Activated CD8-positive, alpha-beta memory T cell treated with anti-CD3 and anti-CD28 coated beads for 4 hours (primary cell): ENCODE data around the gene MLIP.

Experiments used
- DNase-seq, 2 donors: peaks; one replicate each; pipeline ENCODE4 v3.0.0-alpha.2; 2020; ENCODE audit warnings: low read depth in 2 of 2

Gene MLIP

DNA sequence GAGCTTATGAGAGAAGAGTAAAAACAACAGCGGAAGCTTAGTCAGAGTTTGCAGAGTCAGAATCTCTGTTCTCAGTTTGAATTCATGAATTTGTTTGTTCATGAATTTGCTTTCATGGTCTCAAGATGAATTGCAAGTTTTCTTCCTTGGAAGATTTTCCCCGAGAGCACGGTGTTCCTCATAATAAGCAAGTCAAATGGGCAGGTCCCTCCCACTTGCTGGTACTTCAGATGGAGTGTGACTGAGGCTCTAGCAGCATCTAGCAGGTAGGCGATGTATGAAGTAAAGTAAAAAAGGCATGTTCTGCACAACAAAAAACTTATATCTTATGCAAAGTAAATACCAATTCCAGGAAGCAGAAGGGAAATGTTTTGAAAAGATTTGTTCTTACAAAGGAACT lies 15.5 kb upstream of the MLIP start:
- no peak for DNase-seq

DNA sequence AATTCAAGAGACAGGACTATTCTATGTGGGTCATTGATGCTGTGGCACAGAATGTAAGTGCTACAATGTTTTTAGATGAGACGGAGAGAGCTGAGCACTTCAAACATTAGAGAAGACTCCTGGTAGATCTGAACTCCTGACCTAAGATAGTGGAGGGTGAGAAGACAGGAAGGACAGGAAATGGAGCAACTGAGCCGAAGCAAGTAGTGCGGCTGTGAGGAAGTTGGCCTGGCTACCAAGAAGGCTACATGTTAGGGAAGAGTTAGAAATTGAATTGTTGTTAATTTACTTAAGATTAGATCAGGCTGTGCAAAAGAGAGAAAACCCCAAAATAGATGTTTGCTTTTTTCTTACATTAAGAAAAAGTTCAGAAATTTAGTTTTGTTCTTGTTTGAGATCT lies 14.4 kb upstream of the MLIP start:
- no peak for DNase-seq

DNA sequence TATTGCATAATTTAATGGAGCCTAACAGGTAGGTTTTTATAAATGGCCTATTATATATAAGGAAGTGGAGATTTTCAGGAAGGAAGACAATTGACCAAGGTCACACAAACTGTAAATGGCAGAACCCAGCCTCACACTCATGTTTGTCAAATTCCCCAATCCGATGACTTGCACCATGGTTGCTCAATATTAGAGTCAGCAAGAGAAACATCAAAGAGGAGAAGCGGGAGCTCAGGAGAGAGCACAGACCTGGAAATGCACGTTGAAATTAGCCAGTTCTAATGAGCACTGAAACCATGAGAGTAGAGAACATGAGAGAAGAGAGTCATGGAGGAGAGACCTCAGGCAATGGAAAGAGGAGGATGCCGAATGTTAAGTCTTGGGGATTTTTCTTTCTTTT lies 13.5 kb upstream of the MLIP start:
- no peak for DNase-seq

DNA sequence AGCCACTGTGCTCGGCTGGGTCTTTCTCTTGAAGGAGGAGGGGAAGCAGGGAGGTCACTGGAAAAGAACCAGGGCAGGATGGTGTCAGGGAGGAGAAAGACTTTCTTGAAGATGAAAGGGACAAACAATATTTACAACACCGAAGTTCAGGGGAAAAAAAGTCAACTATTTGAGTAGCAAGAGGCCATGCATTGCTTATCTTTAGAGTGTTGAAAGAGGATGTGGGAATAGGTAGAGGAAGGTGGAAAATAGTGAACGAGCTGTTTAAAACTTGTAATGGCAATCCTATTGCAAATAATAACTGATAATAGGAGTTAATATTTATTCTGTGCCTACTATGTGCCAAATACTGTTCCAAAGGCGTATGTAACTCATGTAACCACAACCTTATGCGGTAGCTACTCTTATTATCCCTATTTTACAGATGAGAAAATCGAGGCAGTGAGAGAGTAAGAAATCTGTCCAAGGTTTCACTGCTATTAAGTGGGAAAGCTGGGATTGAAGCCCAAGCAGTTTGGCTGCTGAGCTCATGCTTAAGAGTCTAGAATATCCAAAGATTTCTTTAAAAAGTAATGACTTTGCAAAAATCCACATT lies 12.7 kb upstream of the MLIP start:
- DNase-seq: no peak

DNA sequence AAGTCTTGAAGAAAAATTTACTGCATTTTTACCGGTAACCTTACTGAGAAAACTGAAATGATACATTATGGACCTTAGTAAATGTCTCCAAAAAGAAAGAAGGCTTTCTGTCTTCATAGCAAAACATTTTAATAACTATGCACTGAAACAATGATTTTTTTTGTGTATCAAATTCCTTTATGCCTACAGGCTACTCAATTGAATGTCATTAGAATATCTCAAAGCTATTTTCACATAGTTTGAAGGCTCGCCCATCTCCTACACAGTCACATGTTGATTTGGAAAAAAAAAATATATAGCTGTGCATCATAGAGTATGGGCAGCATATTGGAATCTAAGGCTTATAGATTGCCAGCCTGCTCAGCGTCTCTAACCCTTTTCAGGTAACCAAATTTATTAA lies 12.0 kb upstream of the MLIP start:
- no peak for DNase-seq

DNA sequence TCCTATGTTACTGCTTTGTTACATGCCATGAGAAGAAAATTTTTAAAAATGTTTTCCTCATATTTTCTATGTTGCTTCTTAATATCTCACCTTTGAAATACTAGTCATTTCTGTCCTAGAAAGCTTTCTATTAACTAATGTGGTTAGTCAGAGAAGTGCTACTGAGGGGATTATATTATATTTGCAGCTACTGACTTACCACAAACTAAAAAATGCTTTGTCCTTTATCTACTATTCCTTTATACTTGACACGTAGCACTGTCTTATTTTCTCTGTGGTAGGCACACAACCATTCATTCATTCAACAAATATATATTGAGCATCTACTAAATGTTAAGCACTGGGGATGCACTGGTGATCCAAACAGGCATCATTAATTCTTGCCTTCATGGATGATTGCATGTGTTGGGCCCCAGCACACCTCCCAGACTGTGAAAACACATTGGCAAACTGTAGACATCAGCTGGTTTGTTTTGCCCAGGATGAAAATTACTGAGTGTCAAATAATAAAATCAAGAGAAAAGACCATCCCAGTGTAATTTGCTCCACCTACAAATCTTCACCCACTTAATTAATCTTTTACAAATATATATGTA lies 10.7 kb upstream of the MLIP start:
- no peak for DNase-seq

DNA sequence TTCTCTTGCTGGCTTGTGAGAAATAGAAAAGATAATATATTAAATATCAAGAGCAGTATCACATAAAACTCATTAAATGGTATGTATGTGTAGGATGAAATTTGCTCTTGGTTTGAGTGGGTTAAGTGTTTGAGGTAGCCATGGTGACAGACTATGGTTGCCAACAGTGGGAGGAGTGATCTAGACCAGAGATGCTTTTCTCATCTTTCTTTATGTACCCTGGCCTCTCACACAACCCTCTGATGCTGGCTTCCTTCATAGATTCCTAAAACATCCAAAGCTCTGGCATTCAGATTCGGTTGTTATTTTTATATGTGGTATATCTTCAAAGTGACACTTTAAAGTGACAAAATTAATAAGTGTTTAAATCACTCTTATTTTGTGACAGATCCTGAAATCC lies 9.0 kb upstream of the MLIP start:
- no peak for DNase-seq

DNA sequence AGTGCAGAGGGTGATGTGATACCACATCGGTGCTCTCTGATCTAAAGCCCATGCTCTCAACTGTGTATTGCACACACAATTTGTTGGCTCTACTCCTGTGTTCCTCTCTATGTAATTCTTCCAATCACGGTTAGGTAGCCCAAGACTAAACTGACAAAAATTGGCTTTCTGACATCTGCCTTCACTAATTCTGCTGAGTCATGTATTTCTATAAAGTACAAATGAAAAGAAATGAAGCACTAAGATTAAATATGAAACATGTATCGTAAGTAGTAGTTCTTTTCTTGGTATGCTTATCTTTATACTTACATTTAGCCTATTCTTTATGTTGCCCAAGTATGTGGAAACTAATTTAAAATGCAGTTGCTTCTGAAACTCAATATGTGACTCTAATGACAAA lies 7.7 kb upstream of the MLIP start:
- no peak for DNase-seq

DNA sequence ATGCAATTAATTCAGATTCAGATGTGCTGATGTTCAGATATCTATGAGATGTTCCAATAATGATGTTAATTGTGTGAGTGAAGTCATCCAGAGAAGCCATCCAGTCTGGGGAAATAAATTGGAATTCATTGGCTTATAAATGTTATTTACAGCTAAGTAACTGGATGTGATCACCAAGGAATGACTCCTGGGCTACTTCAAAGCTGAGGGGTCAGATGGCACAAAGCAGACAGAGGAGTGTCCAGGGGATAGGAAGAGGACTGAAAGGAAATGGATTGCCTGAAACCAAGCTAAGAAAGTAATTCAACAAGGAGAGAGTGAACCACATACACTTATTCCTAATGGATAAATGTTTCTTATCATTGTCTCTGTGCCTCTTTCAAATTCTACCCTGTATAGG lies 4.5 kb upstream of the MLIP start:
- no peak for DNase-seq

DNA sequence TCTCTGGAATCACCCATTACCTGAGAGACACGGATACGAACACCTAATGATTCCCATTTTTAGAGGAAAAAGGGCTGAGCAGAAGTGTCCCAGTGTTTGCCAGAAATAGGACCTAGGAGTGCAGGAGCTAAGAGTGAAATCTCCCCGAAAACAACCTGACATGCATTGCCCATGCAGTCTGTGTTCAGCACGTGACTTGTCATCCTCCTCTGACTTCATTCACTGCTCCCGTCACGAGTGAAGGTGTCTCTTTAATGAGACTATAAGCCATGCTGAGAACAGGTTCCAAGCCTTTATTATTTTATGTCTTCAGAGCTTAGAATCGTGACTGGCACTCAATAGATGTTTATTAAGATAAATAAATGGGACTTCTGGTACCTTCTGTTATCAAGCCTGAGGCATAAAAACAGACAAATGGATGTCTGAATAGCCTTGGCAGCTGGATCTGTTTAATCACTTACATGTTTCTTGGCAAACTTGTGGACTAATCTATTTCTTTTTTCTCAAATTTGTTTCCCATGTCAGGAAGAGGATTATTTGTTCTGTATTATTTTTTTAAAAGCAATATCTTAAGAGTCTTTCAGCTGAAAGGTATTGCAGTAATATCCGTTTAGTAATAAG lies 3.7 kb upstream of the MLIP start:
- DNase-seq: no peak

DNA sequence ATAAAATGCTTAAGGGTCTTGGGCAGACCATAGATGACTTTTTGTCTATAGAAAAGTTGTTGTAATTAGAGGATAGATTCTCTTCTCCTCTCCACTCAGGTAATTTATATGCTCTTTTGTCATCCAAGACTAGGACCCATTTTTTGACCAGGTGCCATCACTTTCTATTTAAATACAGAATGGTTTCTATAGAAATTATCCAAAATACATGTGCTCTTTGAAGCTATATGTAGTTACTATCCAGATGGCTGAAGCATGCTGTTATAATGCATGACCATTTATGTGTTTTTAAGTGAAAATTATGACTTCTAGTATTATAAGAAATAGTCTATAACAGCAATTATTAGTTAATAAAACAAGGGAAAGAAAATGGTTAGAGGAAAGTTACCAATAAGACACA lies 3.0 kb upstream of the MLIP start:
- no peak for DNase-seq

DNA sequence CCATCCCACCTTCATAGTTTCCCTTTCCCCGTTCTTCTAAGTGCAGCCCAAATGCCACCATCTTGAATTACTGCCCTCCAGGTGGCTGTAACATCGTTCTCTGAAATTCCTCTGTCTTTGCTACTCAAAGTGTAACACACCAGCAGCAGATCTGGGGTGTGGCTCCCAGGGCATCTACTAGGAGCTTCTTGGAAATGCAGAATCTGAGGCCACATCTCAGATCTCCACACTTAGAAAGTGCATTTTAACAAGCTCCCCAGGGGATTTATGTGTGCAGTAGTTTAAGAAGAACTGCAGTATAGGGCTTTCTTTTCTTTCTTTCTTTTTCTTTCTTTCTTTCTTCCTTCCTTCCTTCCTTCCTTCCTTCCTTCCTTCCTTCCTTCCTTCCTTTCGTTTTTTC lies 1.7 kb upstream of the MLIP start:
- no peak for DNase-seq

DNA sequence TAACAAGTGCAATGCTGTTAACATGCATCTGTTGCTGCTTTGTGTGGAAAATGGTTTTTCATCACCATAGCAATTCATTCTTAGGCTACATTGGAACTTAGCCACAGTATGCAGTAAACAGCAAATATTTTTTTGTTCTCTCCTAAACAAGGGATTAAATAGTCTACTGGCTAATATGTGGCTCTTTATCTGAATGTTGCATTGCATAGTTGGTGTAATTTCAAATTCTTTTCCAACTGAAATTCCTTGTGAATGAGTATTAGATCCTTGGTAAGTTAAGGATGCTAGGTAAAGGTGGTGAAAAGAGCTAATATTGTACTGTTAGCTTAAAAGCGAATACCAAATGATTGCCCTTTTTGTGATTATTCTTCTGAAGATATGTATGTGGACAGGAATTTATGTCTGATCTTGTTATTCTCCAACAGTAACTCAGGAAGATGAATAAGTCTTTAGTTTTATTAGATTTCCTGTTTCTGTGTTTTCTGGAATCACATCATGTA lies 958 bp downstream of the MLIP start:
- DNase-seq: no peak

DNA sequence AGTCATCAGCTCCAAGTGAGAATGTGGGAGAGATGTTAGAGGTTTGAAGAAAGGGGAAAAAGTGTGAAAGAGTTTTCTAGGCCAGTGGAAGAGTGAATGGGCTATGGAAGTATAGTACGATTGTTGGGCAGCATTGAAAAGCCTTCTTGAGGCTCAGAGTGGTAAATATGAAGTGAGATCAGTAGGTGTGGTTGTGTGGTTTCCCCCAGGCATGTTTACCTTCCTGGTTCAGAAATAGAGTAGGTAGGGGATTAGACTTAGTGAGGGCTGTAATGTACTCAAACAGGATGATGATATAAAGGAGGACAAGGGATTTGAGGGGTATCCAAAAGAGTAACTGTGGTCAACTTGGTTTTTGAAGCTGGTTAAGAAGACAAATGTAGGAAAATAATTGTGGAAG lies 3.7 kb downstream of the MLIP start:
- no peak for DNase-seq

DNA sequence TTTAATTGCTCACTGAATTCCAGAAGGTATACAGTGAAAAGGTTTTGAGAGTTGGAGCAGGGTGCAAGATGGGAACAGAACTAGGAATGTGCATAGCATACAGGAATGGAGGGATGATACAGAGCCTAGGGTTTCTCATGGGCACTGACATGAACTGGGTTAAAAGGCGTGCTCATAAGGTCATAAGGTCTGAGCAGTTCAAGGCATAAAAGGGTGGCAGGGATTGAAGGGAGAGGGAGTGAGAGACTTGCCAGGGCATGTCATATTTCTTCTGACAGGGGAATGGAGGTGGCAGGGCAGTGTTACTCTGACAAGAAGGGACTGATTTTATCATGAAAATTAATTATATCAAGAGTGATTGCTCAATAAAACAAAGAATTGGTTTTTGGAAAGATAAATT lies 4.7 kb downstream of the MLIP start:
- DNase-seq: no peak

DNA sequence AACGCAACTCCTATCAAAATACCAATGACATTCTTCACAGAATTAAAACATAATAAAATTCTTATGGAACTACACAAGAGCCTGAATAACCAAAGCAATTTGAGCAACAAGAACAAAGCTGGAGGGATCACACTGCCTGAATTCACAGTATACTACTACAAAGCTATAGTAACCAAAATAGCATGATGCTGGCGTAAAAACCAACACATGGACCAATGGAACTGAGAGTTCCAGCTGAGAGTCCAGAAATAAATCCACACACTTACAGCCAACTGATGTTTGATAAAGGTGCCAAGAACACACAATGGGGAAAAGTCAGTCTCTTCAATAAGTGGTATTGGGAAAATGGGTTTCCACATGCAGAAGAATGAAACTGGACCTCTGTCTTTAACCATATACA lies 6.9 kb downstream of the MLIP start:
- no peak for DNase-seq

DNA sequence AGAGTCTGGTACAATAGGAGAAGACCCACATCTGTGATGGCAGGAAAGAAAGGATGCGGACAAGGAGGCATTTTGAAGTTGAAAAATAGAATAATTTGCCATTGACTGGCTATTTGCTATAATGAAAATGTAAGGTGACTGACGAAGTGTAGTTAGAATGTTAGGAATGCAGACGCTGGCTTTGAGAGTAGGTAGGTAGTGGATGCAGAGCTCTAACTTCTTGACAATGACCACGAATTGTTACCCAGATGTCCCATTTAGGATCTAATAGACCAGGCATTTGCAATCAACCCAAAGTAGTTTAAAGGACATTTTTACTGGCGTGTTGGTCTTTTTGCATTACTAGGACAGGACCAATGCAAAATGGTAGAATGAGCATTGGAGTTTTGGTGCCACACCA lies 14.2 kb downstream of the MLIP start:
- no peak for DNase-seq

DNA sequence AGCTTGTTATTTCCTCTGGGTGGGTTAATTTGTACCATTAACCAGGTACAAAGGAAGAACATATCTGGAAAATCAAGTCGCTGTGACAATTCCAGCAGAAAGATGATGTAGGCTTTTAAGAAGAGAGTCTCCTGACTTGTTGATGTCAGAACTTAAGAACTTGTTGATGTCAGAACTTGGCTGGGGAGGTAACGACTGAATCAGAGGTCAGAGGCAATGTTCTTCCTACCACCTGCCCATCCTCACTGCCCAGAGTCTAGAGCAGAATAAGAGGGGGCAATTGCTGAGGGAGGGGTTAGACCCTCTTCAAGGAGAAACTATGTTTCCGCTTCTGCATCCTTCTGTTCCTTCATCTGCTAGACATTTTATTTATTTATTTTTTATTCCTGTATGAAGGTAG lies 18.9 kb downstream of the MLIP start:
- no peak for DNase-seq

DNA sequence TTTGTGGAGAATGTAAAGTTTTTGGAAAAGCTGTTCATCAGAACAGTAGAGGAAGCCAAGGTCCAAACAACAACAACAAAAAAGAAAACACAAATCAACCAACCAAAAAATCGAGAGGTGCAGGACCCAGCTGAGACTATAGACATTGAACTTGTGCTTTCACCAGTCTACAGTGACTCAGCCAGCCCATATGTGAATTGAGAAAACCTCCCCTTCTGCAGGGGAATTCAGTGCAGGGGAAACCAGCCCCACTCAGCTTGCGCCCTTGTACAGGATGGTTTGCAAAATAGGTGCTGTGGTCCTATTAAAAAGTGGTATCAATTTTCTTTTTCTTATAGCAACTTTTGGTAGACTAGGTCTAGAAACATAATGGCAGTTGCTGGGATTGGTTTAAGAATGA lies 21.3 kb downstream of the MLIP start:
- DNase-seq: no peak

DNA sequence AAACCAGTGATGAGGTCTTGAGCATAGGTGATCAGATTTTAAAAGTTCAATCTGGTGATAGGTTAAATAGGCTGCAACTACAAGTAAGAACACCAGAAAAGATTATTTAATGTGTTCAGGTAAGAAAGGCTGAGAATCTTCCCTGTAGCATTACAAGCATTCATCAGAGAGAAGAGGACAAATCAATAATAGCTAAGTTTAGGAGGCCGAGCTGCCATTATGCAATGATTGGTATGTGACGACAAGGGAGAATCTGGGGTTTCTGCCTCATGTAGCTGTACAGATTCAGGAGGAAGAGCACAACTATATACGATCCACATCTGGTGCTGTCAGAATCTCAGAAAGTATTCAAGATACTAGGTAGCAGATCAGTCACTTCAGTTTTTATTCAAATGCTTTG lies 21.9 kb downstream of the MLIP start:
- DNase-seq: no peak

DNA sequence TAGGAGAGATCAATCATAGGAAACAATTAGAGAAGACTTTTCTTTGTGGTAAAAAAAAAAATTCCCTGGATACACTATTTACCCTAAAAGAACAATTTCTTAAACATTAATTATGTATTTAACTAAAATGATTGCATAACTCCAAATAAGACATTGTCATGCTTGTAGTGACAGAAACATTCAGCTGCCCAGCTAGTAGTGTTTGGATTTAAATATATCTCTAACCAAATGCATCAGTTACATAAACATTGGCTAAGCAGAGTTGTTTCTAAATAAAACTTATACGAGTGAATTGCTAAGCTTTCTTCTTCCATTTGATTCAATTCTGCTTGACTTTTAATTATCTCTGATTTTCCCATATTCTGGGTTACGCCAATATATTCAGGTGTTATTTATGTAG lies 23.7 kb downstream of the MLIP start:
- DNase-seq: no peak

DNA sequence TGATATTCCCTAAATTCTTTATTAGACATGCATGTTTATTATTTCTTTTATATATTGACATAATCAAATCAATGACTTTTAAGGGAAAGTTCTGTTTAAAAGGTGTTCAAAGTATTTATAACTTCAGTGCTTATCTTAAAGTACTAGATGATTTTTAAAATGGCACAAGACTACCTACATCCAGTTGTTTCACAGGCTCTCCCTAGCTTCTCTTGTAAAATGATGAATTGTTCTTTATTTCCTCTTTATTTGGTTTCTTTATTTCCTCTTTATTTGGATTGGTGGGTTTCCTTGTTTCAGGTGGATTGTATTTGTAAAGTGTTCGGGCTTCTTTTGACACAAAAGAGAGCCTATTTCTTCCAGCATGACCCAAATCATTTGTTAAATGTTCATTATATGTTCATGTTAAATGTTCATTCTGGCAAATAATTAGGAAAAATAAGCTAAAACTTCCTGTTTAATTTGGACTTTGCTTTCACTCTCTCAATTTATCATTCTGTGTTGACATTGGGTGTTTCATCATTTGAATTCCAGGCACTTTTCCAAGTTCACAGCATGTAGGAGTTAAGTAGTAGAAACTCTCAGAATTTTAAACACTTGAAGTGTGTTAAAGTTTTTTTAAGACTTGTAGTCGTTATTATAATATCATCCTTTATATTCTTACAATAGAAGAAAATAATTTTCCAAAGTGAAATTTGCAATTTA lies 24.6 kb downstream of the MLIP start:
- DNase-seq: no peak

DNA sequence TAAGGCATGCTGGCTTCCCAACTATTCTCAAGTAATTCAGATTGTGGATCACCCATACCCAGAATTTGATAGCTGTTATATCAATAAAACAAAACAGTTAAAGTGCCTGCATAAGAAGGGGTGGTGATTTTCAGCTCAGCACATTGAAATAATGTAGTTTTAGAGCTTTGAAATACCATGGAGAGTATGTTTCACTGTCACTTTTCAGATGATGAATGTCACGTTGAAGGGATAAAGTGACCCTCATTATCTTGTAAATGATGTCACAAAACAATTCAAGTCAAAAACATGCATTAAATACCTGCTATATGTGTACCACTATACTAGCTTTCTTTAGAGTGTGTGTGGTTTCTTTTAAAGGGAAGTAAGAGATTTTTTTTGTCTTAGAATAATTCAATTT lies 27.6 kb downstream of the MLIP start:
- no peak for DNase-seq
